LoVo (cell line): Measurements from ENCODE around the gene TMEM154.

ENCODE experiments used
- DNase-seq: peaks from one replicate; pipeline ENCODE4 v3.0.0-alpha.2; 2016; ENCODE audit warnings: low spot score

The TMEM154 gene

GRCh38 chr4:152628128-152628527 is 51.7 kb downstream of the TMEM154 start:
- no peak for DNase-seq

DNA sequence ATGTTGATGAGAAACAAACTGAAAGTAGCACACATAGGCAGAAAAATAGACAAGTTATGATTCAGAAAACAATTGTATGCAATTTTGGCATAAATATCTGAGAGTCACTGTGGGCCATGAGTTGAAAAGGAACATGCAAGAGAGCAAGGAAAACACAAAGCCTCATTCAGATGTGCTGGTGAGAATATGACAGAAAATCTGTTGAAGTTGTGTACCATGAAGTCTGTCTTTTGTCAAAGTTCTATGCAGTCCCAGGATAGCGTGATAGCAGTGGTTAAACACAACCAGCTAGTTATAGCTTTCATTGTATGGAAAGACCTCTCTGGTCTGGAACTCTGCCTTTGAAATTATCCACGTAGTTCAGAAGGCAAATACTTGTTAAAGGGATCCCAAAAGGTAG is 53.0 kb downstream of the TMEM154 start:
- no peak for DNase-seq

- no peak for DNase-seq
These were observed 58.9 kb downstream of the TMEM154 start for GRCh38 chr4:152620915-152621314.

DNA sequence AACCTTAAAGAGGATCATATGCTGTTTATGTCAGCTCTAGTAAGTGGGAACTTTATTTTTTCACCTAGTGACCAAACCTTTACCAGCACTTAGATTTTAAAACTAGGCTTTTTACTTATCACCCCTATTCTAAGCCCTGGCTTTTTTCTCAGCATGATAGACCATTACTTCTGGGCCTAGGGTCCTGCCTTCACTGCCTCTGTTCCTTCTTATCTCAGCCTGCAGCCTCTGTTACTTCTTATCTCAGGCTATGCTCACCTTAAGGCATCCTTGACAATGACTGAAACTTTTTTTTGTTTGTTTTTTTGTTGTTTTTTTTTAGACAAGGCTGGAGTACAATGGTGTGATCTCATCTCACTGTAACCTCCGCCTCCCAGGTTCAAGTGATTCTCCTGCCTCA is 59.6 kb downstream of the TMEM154 start:
- no peak for DNase-seq

DNA sequence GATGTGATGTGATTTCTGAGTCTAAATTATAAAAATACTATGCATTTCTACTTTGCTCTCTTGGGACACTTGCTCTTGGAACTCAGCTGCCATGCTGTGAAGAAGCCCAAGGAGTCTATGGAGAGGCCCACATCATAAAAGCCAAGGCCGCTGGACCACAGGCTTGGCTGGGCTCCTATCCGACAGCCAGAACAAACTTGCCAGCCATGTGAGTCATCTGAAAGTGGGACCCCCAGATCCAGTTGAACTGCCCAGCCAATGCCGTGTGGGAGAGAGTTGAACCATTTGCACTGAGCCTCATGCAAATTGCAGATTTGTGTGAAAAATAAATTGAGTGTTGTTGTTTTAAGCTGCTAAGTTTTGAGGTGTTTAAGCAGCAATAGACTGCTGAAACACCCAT is 60.2 kb downstream of the TMEM154 start:
- DNase-seq = no peak

GRCh38 chr4:152618971-152619370 is 60.8 kb downstream of the TMEM154 start:
- no peak for DNase-seq

GRCh38 chr4:152616804-152617203 is 63.0 kb downstream of the TMEM154 start:
- DNase-seq = no peak

DNA sequence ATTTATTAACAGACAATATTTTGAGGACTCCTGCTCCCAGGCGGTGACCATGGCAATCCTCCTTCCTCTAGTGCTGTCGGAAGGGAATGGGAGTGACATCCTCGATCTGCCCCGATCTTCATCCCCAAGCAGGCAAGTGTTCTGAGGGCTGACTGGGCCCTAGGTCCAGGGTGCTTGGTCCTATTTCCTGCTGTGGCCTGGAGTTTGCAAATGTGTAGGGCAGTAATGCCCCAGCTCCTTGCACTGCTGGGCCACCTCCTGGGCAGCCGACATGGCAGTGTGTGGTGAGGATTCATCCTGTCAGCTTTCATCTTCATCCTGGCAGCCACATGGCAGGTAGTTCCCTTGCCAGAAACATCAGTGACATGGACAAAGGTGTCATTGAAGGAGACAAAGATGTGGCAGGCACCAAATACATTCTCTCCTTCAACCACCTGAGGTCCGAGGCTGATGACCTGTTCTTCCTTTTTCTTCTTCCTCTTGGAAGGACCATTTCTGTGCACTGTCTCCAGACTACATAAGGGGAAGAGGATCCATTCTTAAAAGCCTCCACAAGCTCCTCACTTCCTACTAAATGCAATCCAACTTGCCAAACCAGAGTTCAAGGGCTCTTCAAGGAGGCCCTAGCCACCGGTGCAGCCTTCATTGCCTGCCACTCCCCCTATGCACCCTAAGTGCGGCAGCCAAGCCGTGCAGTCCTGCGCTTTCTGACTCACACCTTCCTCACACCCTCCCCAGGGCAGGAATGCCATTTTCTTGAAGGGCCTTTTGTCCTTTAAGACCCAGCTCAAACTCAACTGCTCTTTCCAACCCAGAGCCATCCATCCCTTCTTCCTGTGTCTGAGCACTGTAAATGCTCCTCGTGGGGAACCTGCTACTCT is 65.7 kb downstream of the TMEM154 start:
- no peak for DNase-seq

DNA sequence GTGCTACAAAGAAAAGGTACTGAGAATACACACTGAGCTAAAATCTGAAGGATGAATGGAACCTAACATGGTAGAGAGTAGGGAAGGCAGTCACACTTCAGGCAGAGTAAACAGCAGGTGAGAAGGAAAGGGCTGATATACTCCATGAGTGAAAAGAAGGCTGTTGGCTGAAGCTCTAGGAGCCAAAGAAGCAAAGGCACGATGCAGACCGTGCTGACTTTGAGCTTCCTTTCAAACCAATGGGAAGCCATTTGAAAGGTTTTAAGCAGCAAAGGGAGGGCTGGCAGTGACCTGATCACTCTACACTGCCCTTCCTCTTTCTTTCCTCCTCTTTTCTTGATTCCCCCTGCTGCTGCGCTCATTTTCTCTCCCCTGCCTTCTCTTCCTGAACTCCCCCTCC is 66.4 kb downstream of the TMEM154 start:
- DNase-seq = no peak

- no peak for DNase-seq
These were observed 69.7 kb downstream of the TMEM154 start for GRCh38 chr4:152610131-152610530.

- no peak for DNase-seq
These were observed 70.3 kb downstream of the TMEM154 start for GRCh38 chr4:152609481-152609880.

DNA sequence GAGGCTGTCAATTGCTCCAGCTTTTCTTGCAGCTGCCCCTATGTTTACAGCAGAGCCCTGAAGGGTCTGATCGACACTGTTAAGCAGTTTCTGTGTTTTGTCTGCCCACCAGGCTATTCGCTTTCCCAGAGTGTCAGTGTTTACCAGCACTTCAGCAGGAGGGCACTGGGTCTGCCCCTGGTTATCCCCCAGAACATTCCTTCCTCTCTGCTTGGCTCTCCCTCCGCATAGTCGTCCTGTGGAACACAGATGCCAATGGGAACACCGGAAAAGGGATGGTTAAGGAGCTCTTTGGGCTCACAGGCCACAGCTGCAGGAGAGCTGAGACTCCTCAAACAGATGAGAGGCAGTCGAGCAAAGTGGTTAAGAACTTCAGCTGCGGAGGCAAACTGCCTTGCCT is 72.6 kb downstream of the TMEM154 start:
- DNase-seq = no peak

DNA sequence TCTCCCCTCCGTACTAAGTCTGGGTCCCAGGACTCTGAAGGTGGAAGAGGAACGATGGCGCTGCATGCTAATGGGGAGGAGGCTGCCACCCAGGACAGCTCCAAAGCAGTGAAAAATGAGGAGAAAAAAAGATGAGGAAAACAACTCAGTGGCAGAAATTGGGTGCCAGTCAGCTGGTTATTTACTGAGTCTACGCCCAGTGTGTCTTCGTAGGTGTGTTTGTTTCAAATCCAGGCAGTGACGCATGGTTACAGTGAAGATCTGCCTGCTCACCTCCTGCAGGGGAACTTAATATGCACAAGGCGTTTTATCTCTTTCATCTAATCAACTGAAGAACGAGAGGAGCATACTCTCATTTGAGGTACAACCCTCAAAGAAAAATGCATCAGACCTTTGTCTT is 73.0 kb downstream of the TMEM154 start:
- no peak for DNase-seq

DNA sequence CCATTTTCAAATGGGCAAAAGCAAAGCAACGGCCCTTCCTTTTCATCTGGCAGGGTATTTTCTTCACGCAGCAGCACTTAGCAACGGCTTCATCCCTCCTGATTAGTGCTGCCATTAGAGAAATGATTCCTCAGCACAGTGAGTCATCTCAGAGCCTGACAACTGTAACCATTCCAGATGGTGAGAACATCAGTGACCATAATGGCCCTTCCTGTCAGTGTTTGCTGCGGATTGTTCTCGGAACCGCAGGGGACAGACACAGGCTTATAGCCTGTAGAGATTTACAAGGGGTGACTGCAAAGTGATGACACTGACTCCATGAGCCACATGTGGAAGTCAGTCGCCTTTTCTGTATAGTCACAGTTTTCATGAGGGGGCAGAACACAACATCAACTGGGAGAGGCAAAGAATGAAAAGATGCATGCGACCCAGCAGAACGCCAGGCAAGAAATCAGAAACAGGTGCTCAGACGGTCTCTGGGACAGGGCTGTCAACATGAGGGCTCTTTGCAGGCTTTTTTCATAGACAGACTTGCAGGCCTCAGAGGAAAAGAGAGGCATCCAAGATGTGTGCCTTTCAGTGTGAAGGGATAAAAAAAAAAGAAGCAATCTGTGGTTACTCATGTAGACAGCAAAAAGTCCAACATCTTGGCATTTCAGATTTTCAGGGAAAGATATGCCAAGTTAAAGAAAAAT is 74.0 kb downstream of the TMEM154 start:
- DNase-seq = no peak

- DNase-seq = no peak
These were observed 74.8 kb downstream of the TMEM154 start for GRCh38 chr4:152605031-152605430.

DNA sequence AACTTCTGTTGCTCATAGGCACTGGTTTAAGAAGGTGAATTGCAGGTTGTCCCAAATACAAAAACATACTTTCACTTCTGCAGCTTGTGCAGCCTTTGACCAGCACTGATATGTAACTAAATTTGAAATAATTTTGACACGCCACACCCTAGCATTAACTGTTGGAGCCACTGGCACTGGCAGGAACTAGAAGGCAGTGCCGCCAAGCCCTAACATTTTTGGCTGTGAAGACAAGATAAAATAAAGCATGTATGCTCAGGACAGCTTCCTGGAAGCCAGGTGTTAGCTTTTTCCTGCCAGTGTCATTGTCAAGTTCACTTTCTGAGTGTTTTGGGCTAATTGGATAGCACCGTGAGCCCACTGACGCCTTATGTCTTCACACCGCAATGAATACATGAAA is 78.6 kb downstream of the TMEM154 start:
- no peak for DNase-seq

GRCh38 chr4:152599636-152600035 is 80.2 kb downstream of the TMEM154 start:
- no peak for DNase-seq

DNA sequence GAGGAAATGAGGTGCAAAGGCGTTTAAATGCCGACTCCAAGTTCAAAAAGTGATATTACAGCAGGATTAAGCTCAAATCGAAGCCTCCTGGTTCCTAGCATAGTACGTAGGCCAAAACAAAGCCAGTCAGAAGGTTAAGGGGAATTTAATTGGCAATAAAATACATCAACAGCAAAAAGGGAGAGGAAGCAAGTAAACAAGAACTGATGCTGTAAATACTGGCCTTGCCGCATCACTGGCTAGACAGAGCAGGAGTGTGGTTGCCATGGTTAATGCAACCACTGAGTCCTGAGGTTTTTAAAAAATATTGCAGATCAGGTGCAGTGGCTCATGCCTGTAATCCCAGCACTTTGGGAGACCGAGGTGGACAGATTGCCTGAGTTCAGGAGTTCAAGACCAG is 80.7 kb downstream of the TMEM154 start:
- no peak for DNase-seq

DNA sequence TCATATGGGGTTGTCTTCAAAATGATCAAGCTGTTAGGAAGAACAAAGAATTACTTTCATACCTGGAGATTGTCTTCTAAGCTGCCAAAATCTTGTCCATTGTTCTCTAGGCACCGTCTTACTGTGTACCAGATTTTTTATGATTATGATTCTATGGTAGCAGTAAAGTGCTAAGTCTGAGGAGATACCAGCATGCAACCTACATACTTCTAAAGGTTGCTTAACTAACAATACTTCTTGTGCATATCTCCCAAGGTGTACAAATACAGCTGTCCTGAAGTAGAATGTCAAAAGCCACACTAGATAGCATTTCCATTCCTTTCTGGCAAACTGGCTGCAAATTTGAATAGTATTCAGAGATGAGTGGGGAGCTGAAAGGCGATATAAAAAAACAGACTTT is 81.3 kb downstream of the TMEM154 start:
- DNase-seq = no peak

- DNase-seq = no peak
These were observed 84.5 kb downstream of the TMEM154 start for GRCh38 chr4:152594978-152595925.

GRCh38 chr4:152594057-152594456 is 85.7 kb downstream of the TMEM154 start:
- no peak for DNase-seq

- no peak for DNase-seq
These were observed 87.9 kb downstream of the TMEM154 start for GRCh38 chr4:152591876-152592275.
